Muscle of leg (tissue), 11 donors: ENCODE measurements around the gene SEPTIN5. TPM values are rescaled to one million over a fixed set of nuclear protein-coding genes. Genes with fewer than 3 reads are reported as not detected.

Source experiments
- DNase-seq: peaks from one replicate; pipeline ENCODE4 v3.0.0; 2013
- H3K27ac ChIP-seq: one replicate; pipeline ENCODE4 v1.5.1; 2013; ENCODE audit warnings: mild to moderate bottlenecking, low read length, control low read depth
- H3K27me3 ChIP-seq: one replicate; pipeline ENCODE4 v1.6.1; 2013; ENCODE audit warnings: low read length; ENCODE audit not compliant: control insufficient read depth, insufficient read depth
- H3K36me3 ChIP-seq: one replicate; pipeline ENCODE4 v1.6.1; 2013; ENCODE audit warnings: low read length; ENCODE audit not compliant: control insufficient read depth, insufficient read depth
- H3K4me1 ChIP-seq: one replicate; pipeline ENCODE4 v1.6.1; 2013; ENCODE audit warnings: low read length; ENCODE audit not compliant: control insufficient read depth, insufficient read depth
- H3K4me3 ChIP-seq: one replicate; pipeline ENCODE4 v1.5.1; 2013; ENCODE audit warnings: low read length, control low read depth
- H3K9me3 ChIP-seq: replicated peaks from 2 replicates; pipeline ENCODE4 v1.6.1; 2013; ENCODE audit warnings: low read depth, low read length; ENCODE audit not compliant: control insufficient read depth
- WGBS: methylation state at CpG from one replicate; pipeline ENCODE4 v1.1.5; 2013; ENCODE audit warnings: missing lambda C conversion rate; ENCODE audit not compliant: insufficient coverage; 5-methylcytosine and 5-hydroxymethylcytosine counted together
- polyA plus RNA-seq, 8 donors: library from polyadenylated mRNA; unstranded; fragments of 120-200 nt; gene quantifications; one replicate each; pipeline versions ENCODE4 v1.2.1 to v1.2.3, GENCODE V29; 2013; ENCODE audit warnings: inconsistent platforms in 1 of 8, low replicate concordance in 1 of 8; ENCODE audit not compliant: insufficient read length in 8 of 8, insufficient read depth in 1 of 8
- total RNA-seq: library from RNA; stranded (reverse); fragments of 120-200 nt; gene quantifications from one replicate; pipeline ENCODE4 v1.2.4, GENCODE V29; 2013

SEPTIN5 gene
- total and polyA plus RNA-seq, 9 donors = 67.6 to 122 (median 105) TPM

DNA sequence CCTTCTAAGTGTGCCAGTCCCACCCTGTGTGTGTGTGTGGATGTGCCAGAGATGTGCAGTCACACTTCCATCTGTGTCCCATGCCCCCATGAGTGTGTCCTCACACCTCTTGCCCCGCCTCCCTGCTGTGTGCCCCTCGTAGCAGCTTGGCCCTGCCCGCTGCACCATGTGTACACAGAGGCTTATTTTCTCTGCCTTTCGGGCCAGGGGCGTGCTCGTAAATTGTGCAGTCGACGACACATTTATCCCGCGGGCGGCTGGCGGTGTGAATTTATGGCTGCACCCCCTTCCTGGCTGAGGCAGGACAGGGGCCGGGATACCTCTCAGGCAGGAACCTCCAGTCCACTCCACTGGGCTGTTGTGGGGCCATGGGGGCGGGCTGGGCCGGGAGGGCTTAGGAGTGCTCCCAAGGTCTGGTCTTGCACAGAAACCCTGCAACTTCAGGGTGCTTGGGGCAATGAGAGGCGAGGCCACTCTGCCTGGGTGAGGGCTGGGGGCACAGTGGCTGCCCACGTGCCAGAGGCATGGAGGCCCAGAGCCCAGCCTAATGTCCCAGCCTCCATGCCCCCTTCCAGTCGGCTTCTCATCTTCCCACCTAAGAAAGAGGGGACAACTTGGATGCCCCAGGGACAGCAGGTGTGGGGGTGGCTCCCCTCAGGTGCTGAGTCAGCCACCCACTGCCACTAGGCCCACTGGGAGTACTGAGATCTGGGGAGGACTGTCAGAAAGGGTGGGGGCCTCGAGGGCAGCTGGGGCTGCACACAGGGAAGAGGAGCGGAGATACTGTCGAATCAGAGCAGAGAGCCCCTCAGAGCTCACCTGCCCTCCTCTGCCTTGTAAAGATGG lies 21.6 kb downstream of the SEPTIN5 start:
- peaks cover 5% of the 10 kb centered on the region for H3K27me3 ChIP-seq
- no peak for DNase-seq
- no peaks in the 10 kb centered on the region for H3K36me3 ChIP-seq
- no peaks in the 10 kb centered on the region for H3K9me3 ChIP-seq
- 51% methylated on average over 16 of the region's 21 CpGs for WGBS
- H3K4me3 ChIP-seq = no peak overlapping the region
- H3K4me1 ChIP-seq = peaks cover 34% of the 10 kb centered on the region
- no peak overlapping the region for H3K27ac ChIP-seq

DNA sequence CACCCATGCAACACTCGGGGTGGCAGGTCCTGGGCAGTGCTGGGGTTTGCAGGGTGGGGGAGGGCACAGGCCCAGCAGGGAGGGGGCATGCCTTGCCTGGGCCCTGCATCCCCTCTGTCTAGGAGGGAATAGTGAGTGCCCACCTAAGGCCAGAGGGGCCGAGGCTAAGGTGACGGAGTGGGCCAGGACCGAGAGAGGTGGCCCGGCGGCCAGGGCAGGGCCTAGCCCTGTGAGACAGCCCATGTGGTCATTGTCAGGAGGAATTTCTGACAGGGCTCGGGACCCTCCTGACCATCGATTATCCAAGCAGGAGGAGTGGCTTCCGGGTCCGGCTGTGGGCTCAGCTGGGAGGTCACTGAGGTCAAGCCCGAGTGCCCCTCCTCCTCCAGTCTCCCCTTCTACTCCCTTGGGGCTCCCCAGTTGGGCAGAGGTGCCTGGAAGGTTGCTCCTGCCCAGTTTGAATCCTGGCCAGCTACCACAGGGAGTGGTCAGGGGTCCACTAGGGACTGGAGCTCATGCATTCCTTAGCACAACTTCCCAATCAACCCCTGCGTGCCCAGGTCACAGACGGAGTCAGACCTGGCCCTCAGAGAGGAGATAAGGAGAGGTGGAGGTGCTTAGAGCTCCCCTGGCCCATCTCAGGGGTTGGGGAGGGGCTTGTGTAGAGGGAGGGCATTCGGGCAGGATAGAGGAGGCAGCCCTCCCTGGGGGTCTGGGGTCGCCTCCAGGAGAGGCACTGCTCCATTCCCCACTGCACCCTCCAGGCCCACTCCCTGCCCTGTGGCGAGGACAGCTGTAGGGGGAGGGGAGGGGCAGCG lies 23.8 kb downstream of the SEPTIN5 start:
- no peak overlapping the region for H3K4me3 ChIP-seq
- peaks cover 46% of the 10 kb centered on the region for H3K4me1 ChIP-seq
- peaks cover 3% of the 10 kb centered on the region for H3K27me3 ChIP-seq
- no peaks in the 10 kb centered on the region for H3K9me3 ChIP-seq
- H3K36me3 ChIP-seq = no peaks in the 10 kb centered on the region
- no peak overlapping the region for H3K27ac ChIP-seq
- no peak for DNase-seq
- WGBS = 75% methylated on average over 10 of the region's 17 CpGs

DNA sequence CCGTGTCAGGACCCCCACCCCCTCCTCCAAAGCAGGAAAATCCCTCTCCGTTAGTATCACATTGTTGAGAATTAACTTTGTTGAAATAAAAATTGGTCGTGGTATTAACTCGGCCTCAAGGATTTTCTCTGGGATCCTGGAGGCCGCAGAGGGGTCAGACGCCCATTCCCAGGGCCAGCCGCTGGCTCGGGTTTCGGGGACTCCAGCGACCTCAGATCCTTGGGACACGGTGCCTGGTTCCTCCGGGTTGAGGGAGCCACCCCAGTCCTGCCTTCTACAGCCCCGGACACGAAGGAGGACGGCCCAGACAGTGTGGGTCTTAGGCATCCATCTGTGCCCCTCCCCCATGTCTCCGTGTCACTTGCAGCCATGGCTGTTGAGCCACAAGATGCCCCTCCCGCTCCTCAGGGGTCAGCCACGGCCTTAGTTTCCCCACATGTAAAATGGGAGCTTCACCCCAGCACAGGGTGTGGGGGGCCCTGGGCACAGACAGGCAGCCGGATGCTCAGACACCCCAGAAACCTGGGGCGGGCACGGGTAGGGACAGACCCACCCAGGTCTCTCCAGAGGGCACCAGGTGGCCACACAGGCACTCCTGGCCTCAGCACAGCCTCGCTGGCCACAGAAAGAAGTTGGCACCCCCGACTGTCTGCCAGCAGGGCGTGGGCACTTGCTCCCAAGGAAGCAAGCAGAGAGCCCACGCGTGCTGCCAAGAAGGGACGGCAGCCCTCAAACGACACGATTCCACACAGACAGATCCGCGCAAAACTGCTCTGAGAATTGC lies 24.6 kb downstream of the SEPTIN5 start:
- whole genome bisulfite sequencing = 56% methylated on average over 26 of the region's 31 CpGs
- no peak overlapping the region for H3K27ac ChIP-seq
- no peak overlapping the region for H3K4me3 ChIP-seq
- peaks cover 54% of the 10 kb centered on the region for H3K4me1 ChIP-seq
- no peak for DNase-seq
- H3K36me3 ChIP-seq = no peaks in the 10 kb centered on the region
- peaks cover 3% of the 10 kb centered on the region for H3K27me3 ChIP-seq
- H3K9me3 ChIP-seq = no peaks in the 10 kb centered on the region

DNA sequence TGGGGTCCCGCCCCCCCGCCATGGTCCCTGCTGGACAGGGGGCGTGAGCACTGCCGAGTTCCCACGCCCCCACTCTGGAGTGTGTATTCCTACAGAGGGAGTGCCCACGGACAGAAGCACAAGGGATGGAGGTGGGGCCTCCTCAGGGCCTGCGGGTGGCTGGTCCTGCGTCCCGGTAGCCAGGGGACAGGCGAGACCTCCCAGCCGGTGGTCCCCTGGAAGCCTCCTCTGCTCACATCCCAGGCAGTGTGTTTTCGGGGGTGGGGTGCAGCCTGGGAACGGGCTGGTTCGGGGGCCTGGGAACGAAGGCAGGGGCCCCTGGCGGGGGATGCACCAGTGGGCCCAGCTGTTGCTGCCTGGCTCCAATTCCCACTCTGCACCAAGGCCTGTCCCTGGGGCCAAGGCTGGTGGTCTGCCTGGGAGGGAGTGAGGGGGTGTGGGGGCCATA lies 25.2 kb downstream of the SEPTIN5 start:
- Histone ChIP-seq H3K4me1 (peaks cover 60% of the 10 kb centered on the region), H3K4me3 (no peak overlapping the region), H3K27me3 (peaks cover 3% of the 10 kb centered on the region), H3K9me3 (no peaks in the 10 kb centered on the region), H3K27ac (no peak overlapping the region), H3K36me3 (no peaks in the 10 kb centered on the region)
- WGBS = 33% methylated on average over 9 of the region's 16 CpGs
- no peak for DNase-seq

DNA sequence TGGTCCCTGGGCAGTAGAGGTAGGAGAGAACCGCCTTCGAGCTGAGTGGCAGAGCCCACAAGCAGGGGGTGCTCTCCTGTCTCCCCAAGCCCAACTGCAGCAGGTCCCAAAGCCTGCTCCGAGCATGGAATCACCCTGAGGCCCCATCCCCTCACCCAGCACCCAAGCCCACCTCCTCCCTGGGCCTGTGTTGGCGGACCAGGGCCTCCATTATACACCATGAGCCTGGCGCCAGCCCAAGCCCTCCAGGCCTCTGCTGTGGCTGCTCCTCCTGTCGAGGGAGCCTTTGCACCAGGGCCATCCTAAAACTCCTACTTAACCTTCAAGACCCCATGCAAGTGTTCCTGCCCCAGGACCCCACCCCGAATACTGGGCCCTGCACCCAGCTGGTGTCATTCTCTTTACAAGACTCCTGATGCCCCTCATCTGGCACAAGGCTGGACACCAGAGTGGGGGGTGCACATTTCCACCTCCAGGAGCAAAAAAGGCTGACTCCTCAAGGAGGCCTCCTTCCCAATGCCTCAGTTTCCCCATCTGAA lies 25.7 kb downstream of the SEPTIN5 start:
- Histone ChIP-seq H3K4me1 (peaks cover 65% of the 10 kb centered on the region), H3K9me3 (no peaks in the 10 kb centered on the region), H3K27me3 (peaks cover 3% of the 10 kb centered on the region), H3K36me3 (no peaks in the 10 kb centered on the region), H3K4me3 (no peak overlapping the region), H3K27ac (no peak overlapping the region)
- 89% methylated on average over 5 of the region's 7 CpGs for WGBS
- no peak for DNase-seq

DNA sequence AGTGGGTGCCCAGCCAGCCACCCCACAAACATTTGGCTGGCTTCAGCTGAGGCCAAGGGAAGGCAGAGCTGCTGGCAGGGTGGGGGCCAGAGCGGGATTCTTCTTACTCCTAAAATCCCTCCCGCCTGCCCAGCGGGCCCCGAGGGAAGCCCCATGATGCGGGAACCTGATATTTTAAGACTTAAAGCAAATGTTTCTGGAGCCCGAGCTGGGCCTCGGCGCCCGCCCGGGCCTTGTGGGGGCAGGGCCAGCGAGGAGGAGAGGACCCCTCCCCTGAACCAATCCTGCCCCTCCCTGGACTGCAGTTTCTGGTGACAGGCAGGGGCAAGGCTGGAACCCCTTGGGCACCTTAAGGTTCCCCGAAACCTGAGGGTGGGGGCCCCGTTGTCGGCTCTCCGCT lies 26.3 kb downstream of the SEPTIN5 start:
- H3K36me3 ChIP-seq = no peaks in the 10 kb centered on the region
- no peak for DNase-seq
- no peak overlapping the region for H3K27ac ChIP-seq
- H3K9me3 ChIP-seq = no peaks in the 10 kb centered on the region
- H3K4me1 ChIP-seq = peaks cover 71% of the 10 kb centered on the region
- WGBS = 73% methylated on average over 5 of the region's 15 CpGs
- peaks cover 3% of the 10 kb centered on the region for H3K27me3 ChIP-seq
- H3K4me3 ChIP-seq = no peak overlapping the region

DNA sequence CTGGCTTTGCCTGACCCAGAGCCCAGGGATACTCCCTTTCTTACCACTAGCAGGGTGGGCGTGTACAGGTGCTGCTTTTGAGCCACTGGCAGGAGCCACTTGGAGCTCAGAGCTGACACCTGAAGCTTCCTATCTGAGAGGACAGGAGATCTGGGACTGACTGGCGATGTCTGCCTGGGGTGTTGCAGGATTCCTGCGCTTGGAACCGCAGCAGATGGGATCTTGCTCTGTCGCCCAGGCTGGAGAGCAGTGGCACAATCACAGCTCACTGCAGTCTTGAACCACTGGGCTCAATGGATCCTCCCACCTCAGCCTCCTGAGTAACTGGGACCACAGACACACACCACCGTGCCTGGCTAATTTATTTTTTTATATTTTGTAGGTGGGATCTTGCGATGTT lies 26.8 kb downstream of the SEPTIN5 start:
- H3K9me3 ChIP-seq = no peaks in the 10 kb centered on the region
- H3K27ac ChIP-seq = no peak overlapping the region
- 86% methylated on average over 5 of the region's 7 CpGs for WGBS
- H3K36me3 ChIP-seq = no peaks in the 10 kb centered on the region
- DNase-seq = no peak
- peaks cover 76% of the 10 kb centered on the region for H3K4me1 ChIP-seq
- H3K27me3 ChIP-seq = peaks cover 3% of the 10 kb centered on the region
- H3K4me3 ChIP-seq = no peak overlapping the region

DNA sequence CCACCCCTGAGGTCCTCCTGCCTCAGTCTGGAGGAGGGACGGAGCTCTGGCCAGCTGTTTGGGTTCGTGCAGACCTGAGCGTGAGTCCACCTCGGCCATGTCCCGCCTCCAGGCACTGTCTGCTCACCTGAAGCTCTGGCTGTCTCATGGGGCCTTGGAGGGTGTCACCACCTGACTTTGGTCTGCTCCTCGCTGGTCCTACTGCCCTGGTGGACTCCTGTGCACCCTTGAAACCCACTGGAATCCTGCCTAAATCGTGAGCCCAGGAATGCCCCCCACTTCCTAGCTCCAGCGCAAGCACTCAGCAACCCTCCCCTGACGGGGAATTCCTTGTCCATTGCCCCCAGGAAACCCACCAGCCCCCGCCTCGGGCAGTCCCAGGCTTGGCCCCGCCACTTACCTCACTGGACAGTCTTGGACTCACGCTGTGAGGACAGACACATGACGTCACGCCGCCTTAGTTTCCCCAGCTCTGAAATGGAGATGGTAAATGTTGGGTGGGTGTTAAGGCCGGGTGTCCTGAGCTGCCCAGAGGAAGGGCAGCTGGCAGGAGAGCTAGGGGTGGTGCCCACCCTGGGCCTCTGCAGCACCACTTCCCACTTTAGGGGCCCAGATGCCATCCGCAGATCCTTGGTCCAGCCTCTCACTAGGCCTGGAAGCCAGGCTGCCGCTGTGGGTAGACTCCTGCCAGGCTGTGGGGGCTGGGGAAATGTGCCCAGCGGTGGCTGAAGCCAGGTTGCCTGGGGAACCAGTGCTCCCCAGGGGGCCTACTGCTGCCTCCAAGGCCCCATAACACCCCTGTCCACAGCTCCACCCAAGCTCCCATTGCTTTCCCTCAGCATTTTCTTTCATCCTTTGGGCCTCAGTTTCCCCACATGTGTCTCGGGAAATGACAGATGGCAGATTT lies 28.1 kb downstream of the SEPTIN5 start:
- Histone ChIP-seq H3K36me3 (no peaks in the 10 kb centered on the region), H3K9me3 (no peaks in the 10 kb centered on the region), H3K27ac (no peak overlapping the region), H3K4me1 (peaks cover 89% of the 10 kb centered on the region), H3K4me3 (no peak overlapping the region), H3K27me3 (no peaks in the 10 kb centered on the region)
- no peak for DNase-seq
- WGBS = 84% methylated on average over 16 of the region's 21 CpGs

DNA sequence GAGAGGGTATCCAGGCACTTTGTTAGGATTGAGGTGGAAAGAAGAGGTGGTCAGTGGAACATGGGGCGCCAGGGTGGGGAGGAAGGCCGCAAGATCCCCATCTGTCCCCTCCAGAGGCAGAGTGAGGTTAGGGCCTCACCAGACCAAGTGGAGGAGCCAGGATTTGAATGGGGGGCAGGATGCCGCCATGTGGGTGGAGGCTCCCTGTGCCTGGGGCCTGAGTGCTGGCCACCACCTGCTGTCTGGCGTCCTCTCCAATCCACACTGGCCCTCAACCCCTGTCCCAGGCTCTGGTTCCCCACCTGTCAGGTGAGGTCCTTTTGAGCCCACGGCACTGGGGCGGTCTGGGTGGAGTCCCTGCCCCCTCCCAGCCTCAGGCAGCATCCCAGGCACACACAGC lies 28.8 kb downstream of the SEPTIN5 start:
- WGBS = 84% methylated on average over 5 of the region's 6 CpGs
- H3K4me1 ChIP-seq = peaks cover 92% of the 10 kb centered on the region
- no peak overlapping the region for H3K27ac ChIP-seq
- no peaks in the 10 kb centered on the region for H3K9me3 ChIP-seq
- H3K27me3 ChIP-seq = no peaks in the 10 kb centered on the region
- no peak for DNase-seq
- no peak overlapping the region for H3K4me3 ChIP-seq
- H3K36me3 ChIP-seq = no peaks in the 10 kb centered on the region
